ENCODE data around the gene HHATL. TPM values are rescaled to one million over a fixed set of nuclear protein-coding genes. Genes with fewer than 3 reads are reported as not detected.
A peak's percentile ranks its signal among the peaks of the same experiment; 100 is the strongest.

The HHATL gene
- total RNA-seq, 1 donor from 2014 or later, result not detected

DNA sequence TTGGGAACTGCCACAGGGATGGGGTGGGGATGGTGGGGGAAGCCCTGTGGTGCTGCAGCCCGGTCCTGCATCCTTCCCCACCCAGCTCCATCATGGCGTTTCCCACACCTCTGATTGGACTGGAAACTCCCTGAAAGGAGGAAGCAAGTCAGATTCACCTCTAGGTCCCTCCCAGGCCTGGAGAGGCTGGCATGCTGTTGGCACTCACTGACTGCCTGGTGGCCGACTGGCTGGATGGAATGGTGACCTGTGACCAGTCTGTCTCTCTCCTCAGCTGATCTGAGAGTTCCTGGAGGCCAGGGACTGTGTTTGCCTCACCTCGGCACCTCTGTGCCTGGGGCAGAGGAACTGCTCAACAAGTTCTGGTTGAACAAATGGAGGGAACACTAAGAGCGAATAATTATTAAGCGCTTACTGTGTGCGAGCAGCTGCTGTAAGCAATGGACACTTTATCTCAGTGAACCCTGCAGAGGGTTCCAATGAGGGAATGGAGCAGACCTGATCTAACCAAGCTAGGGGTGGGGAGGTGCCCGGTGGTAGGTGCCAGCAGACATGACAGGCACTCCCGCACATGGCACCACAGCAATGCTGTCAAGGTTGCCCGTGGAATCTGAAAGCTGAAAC is 3.5 kb upstream of the HHATL start:
- intact Hi-C loops (cut with DNase I), result no loop called here
- Histone ChIP-seq H3K9me3 (no peaks in the 10 kb centered on the region), H3K36me3 (no peaks in the 10 kb centered on the region), H3K4me1 (peaks cover 0 to 2% of the 10 kb centered on the region in 2 donors), H3K4me3 (no peak overlapping the region), H3K27ac (no peak overlapping the region), H3K27me3 (no peaks in the 10 kb centered on the region)
- peak in 1 of 2 donors; percentile 41 for DNase-seq (ENCODE audit: low spot score in 2 of 2)
- TF ChIP-seq, protein P1, sequence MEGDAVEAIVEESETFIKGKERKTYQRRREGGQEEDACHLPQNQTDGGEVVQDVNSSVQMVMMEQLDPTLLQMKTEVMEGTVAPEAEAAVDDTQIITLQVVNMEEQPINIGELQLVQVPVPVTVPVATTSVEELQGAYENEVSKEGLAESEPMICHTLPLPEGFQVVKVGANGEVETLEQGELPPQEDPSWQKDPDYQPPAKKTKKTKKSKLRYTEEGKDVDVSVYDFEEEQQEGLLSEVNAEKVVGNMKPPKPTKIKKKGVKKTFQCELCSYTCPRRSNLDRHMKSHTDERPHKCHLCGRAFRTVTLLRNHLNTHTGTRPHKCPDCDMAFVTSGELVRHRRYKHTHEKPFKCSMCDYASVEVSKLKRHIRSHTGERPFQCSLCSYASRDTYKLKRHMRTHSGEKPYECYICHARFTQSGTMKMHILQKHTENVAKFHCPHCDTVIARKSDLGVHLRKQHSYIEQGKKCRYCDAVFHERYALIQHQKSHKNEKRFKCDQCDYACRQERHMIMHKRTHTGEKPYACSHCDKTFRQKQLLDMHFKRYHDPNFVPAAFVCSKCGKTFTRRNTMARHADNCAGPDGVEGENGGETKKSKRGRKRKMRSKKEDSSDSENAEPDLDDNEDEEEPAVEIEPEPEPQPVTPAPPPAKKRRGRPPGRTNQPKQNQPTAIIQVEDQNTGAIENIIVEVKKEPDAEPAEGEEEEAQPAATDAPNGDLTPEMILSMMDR (IDR thresholded peaks at IDR 0.05), result no peak

DNA sequence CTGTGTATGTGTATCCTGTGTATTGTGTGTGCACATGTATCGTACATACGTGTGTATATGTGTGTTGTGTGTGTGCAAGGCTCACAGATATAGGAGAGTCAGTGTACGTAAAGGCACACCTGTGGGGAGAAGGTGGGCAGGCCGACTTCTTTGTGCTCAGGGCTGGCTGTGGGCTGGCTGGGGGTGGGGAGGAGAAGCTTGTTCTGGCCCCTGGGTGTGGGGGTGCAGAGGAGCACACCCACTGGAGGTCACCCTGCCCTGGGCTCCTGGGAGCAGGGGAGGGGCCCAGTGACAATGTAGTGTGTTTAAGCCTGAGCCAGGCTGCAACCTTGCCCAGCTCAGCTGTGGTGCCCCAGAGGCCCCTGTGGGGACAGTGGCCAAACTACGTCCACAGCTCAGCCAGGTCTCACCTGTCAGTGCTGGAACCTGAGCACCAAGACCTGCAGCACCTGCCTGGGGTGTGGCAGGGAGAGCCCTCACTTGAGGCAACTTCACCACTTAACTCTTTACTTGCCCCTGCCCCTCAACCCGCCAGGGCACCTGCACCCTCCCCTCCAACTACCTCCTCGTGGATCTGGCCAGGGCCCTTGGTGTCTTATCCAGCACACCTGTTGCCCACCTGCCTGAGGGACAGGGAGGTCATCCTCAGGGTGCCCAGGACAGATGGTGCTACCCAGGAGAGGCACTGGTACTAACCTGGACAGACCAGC is 2.6 kb upstream of the HHATL start:
- peaks cover 0 to 2% of the 10 kb centered on the region in 2 donors for H3K4me1 ChIP-seq
- TF ChIP-seq, protein P1 (IDR thresholded peaks at IDR 0.05), result no peak
- DNase-seq (ENCODE audit: low spot score in 2 of 2), result peak in 1 of 2 donors; percentile 37
- H3K9me3 ChIP-seq, result no peaks in the 10 kb centered on the region
- no peak overlapping the region for H3K4me3 ChIP-seq
- intact Hi-C loops (cut with DNase I), result no loop called here
- H3K36me3 ChIP-seq, result no peaks in the 10 kb centered on the region
- no peaks in the 10 kb centered on the region for H3K27me3 ChIP-seq
- H3K27ac ChIP-seq, result no peak overlapping the region

DNA sequence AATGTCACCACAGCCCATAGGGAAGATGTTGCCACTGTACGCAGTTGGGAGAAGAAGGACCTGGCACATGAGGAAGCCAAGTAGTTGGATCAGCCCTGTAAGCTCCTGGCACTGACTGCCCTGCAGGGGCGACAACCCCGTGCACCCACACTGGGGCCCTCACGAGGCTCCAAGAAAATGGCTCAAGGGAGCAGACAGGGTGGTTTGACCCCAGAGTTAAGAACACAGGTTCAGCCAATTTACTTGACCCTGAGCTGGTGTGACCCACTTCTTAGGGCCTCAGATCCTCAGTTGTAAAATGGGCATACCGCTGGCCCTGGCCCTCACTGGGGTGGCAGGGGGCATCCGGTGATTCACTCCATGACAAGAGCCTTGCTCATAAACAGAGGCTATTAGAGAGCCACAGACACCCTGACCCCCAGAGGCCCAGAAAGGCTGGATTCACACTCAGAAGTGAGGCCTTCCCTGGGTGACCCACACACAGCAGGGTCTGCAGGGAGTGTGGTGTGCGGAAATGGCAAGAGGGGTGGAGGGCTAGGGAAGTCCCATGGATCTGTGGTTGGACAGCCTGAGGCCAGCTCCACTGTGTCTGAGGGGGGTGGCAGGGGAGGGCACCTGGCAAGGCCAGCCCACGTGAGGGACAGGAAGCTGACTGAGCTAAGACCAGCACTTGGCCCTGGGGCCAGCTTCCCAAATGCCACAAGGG is 1.7 kb upstream of the HHATL start:
- no peaks in the 10 kb centered on the region for H3K36me3 ChIP-seq
- TF ChIP-seq, protein P1 (IDR thresholded peaks at IDR 0.05), result no peak
- peak in 1 of 2 donors; percentile 50 for DNase-seq (ENCODE audit: low spot score in 2 of 2)
- H3K4me3 ChIP-seq, result no peak overlapping the region
- H3K27me3 ChIP-seq, result no peaks in the 10 kb centered on the region
- H3K9me3 ChIP-seq, result no peaks in the 10 kb centered on the region
- H3K4me1 ChIP-seq, result peaks cover 0 to 2% of the 10 kb centered on the region in 2 donors
- no peak overlapping the region for H3K27ac ChIP-seq
- intact Hi-C loops (cut with DNase I), result no loop called here

DNA sequence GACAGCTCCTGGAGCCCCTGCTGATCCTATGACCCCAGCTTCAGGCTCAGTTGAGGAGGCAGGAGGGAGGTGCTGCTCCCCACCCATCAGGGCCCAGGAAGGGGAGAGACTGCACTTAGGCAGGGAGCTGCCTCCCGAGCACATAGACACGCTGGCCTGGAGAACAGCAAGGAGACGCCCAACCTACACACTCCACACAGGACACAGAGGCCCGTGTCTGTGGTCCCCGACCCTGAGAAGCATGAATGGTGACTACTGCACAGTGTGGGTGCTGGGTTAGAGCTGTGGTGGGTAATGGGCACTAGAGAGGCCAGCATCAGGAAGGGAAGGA is 1.1 kb upstream of the HHATL start:
- TF ChIP-seq, protein P1 (IDR thresholded peaks at IDR 0.05), result no peak
- peak in 1 of 2 donors; percentile 56 for DNase-seq (ENCODE audit: low spot score in 2 of 2)

GRCh38 chr3:42702982-42703694 is 540 bp upstream of the HHATL start:
- H3K9me3 ChIP-seq, result no peaks in the 10 kb centered on the region

More for the DNA sequence above, 1.1 kb upstream of the HHATL start:
- Histone ChIP-seq H3K4me1 (peaks cover 0 to 2% of the 10 kb centered on the region in 2 donors), H3K4me3 (no peak overlapping the region), H3K36me3 (no peaks in the 10 kb centered on the region), H3K27ac (no peak overlapping the region), H3K27me3 (no peaks in the 10 kb centered on the region), H3K9me3 (no peaks in the 10 kb centered on the region)
- intact Hi-C loops (cut with DNase I), result no loop called here

More at GRCh38 chr3:42702982-42703694, 540 bp upstream of the HHATL start:
- intact Hi-C loops (cut with DNase I), result no loop called here
- Histone ChIP-seq H3K4me3 (no peak overlapping the region), H3K36me3 (no peaks in the 10 kb centered on the region), H3K27me3 (no peaks in the 10 kb centered on the region), H3K27ac (no peak overlapping the region), H3K4me1 (peaks cover 0 to 2% of the 10 kb centered on the region in 2 donors)
- TF ChIP-seq, protein P1 (IDR thresholded peaks at IDR 0.05), result no peak
- peak in 1 of 2 donors; percentile 41 for DNase-seq (ENCODE audit: low spot score in 2 of 2)

Measured in ascending aorta (tissue), 2 donors.